Mesothelial cell of epicardium (in vitro differentiated cells): ENCODE measurements around the gene NUP188. TPM values are rescaled to one million over a fixed set of nuclear protein-coding genes. Genes with fewer than 3 reads are reported as not detected.

ENCODE experiments used
- DNase-seq, 2 experiments: peaks; one replicate each; pipeline ENCODE4 v3.0.0; 2021; ENCODE audit warnings: low spot score in 2 of 2; ENCODE audit not compliant: unreplicated experiment in 2 of 2
- H3K27ac Mint-ChIP-seq: 2 replicates; pipeline ENCODE4 v1.8.0; 2021; ENCODE audit warnings: mixed read lengths
- H3K27me3 Mint-ChIP-seq: 2 replicates; pipeline ENCODE4 v1.8.0; 2021; ENCODE audit warnings: low read depth, mixed read lengths
- H3K36me3 Mint-ChIP-seq: 2 replicates; pipeline ENCODE4 v1.8.0; 2021; ENCODE audit warnings: mixed read lengths
- H3K4me1 Mint-ChIP-seq: 2 replicates; pipeline ENCODE4 v1.8.0; 2021; ENCODE audit warnings: mixed read lengths
- H3K4me3 Mint-ChIP-seq: 2 replicates; pipeline ENCODE4 v1.8.0; 2021; ENCODE audit warnings: mild to moderate bottlenecking, moderate library complexity, mixed read lengths
- H3K9me3 Mint-ChIP-seq: 2 replicates; pipeline ENCODE4 v1.8.0; 2021; ENCODE audit warnings: mixed read lengths
- CTCF ChIP-seq: fragments of 200-600 bp; sonication (generic); IDR thresholded peaks from one replicate; pipeline ENCODE4 v1.5.0; 2021; ENCODE audit warnings: antibody characterized with exemption; ENCODE audit not compliant: unreplicated experiment
- total RNA-seq: library from RNA; stranded (reverse); gene quantifications from 3 replicates; pipeline ENCODE4 v1.2.1, GENCODE V29; 2021

The NUP188 gene
- 49.5 to 56.6 TPM (median 51.7 TPM) in 3 replicates for total RNA-seq

- peaks cover 11% of the 10 kb centered on the region for H3K36me3 Mint-ChIP-seq
Measured at GRCh38 chr9:128947527-128948301, at the start of gene NUP188, which contains the start of gene DOLK. TSS of gene NUP188 (plus strand) at chr9:128947699. CDS start at chr9:128947720, 21 bp downstream. TSS of gene DOLK (minus strand) at chr9:128947603. CDS start at chr9:128947303, 300 bp downstream.

GRCh38 chr9:128898382-128898781, 49.1 kb upstream of the NUP188 start:
- no peaks in the 10 kb centered on the region for H3K9me3 Mint-ChIP-seq
- H3K36me3 Mint-ChIP-seq: peaks cover 8% of the 10 kb centered on the region
- H3K4me3 Mint-ChIP-seq: no peak overlapping the region
- H3K4me1 Mint-ChIP-seq: no peaks in the 10 kb centered on the region
- H3K27me3 Mint-ChIP-seq: no peaks in the 10 kb centered on the region
- no peak overlapping the region for H3K27ac Mint-ChIP-seq
- TF ChIP-seq CTCF: no peak
- DNase-seq: no peak

More at GRCh38 chr9:128947527-128948301, at the start of gene NUP188, which contains the start of gene DOLK:
- peak; percentile 98 to 100 for DNase-seq
- Mint-ChIP-seq H3K9me3 (no peaks in the 10 kb centered on the region), H3K27me3 (no peaks in the 10 kb centered on the region), H3K27ac (peak within 1 kb of the TSS; percentile 97), H3K4me1 (peaks cover 19% of the 10 kb centered on the region), H3K4me3 (peak within 1 kb of the TSS; percentile 93)
- no peak for TF ChIP-seq CTCF

GRCh38 chr9:128898845-128899565, 48.5 kb upstream of the NUP188 start:
- Mint-ChIP-seq H3K27me3 (no peaks in the 10 kb centered on the region), H3K36me3 (peaks cover 6% of the 10 kb centered on the region), H3K9me3 (no peaks in the 10 kb centered on the region), H3K4me1 (no peaks in the 10 kb centered on the region), H3K27ac (no peak overlapping the region), H3K4me3 (no peak overlapping the region)
- DNase-seq: no peak
- TF ChIP-seq CTCF: no peak

GRCh38 chr9:128899566-128900322, 47.8 kb upstream of the NUP188 start:
- no peaks in the 10 kb centered on the region for H3K27me3 Mint-ChIP-seq
- TF ChIP-seq CTCF: no peak
- H3K27ac Mint-ChIP-seq: no peak overlapping the region
- H3K36me3 Mint-ChIP-seq: peaks cover 6% of the 10 kb centered on the region
- no peak for DNase-seq
- H3K9me3 Mint-ChIP-seq: no peaks in the 10 kb centered on the region
- H3K4me3 Mint-ChIP-seq: no peak overlapping the region
- H3K4me1 Mint-ChIP-seq: no peaks in the 10 kb centered on the region

- no peak for DNase-seq
- no peak overlapping the region for H3K27ac Mint-ChIP-seq
- peaks cover 4% of the 10 kb centered on the region for H3K36me3 Mint-ChIP-seq
- no peaks in the 10 kb centered on the region for H3K9me3 Mint-ChIP-seq
- no peaks in the 10 kb centered on the region for H3K4me1 Mint-ChIP-seq
- H3K27me3 Mint-ChIP-seq: no peaks in the 10 kb centered on the region
- H3K4me3 Mint-ChIP-seq: no peak overlapping the region
- TF ChIP-seq CTCF: no peak
Measured at GRCh38 chr9:128901379-128901778, 46.1 kb upstream of the NUP188 start.
